ENCODE results near the gene UROD.

DNA sequence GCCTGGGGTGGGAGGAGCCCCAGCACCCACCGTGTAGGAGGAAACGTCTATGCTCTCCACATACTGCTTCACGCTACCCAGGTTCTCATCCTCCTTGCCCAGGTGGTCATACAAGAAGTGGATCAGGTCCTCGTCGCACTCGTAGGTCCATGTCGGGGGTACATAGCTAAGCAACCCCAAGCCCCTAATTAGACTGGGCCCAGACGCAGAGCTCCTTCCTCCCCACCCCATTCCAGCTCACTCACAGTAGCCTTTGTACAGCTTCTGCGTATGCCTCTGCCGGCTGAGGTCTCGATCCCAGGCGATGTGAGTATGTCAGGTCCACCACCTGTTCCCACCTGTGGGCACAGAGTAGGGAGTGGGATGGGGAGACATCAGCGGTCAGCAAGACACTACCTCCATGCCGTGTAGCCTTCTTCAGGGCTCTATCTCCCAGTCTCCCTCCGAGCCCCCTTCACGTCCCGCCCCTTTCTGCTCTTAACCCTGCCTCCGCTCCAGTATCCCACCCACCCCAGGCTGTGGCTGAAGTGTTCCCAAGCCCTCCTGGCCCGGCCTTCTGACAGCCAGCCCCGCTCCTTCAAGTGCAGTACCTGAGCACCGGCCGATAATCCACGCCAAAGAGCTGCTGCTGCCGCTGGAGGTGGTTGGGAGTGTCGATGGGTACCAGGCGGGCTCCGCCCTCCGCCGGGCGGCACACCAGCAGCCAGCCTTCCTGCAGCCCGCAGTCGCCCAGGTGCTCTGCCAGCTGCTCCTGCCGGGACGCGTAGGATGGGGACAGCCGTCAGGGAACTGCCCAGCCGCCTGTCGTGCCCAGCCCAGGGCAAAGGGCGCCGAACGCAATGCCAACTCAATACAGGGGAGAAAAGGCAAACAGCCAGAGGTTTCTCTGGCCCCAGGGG, 1.8 kb upstream of the UROD start:
- TF ChIP-seq, protein P1, sequence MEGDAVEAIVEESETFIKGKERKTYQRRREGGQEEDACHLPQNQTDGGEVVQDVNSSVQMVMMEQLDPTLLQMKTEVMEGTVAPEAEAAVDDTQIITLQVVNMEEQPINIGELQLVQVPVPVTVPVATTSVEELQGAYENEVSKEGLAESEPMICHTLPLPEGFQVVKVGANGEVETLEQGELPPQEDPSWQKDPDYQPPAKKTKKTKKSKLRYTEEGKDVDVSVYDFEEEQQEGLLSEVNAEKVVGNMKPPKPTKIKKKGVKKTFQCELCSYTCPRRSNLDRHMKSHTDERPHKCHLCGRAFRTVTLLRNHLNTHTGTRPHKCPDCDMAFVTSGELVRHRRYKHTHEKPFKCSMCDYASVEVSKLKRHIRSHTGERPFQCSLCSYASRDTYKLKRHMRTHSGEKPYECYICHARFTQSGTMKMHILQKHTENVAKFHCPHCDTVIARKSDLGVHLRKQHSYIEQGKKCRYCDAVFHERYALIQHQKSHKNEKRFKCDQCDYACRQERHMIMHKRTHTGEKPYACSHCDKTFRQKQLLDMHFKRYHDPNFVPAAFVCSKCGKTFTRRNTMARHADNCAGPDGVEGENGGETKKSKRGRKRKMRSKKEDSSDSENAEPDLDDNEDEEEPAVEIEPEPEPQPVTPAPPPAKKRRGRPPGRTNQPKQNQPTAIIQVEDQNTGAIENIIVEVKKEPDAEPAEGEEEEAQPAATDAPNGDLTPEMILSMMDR (IDR thresholded peaks at IDR 0.05), result no peak
- no peak for TF ChIP-seq POLR2A (IDR thresholded peaks at IDR 0.05)
